K562 (cell line): Measurements from ENCODE around the gene BCL7B. TPM values are rescaled to one million over a fixed set of nuclear protein-coding genes. Genes with fewer than 3 reads are reported as not detected.
A peak's percentile ranks its signal among the peaks of the same experiment; 100 is the strongest.

Experiments used
- E2F6 ChIP-seq, 2 experiments: IDR thresholded peaks; 2 replicates each; pipeline ENCODE4 v1.6.1; 2011; ENCODE audit warnings: borderline replicate concordance in 1 of 2, control low read depth in 1 of 2, low read depth in 1 of 2, low read length in 1 of 2, mild to moderate bottlenecking in 1 of 2, mixed read lengths in 1 of 2, moderate library complexity in 1 of 2; ENCODE audit not compliant: insufficient read depth in 1 of 2, insufficient read length in 1 of 2, poor library complexity in 1 of 2, severe bottlenecking in 1 of 2; ENCODE audit errors: extremely low read depth in 1 of 2
- ELF1 ChIP-seq: fragments of 200-800 bp; sonication (Bioruptor generic); IDR thresholded peaks from 2 replicates; pipeline ENCODE4 v1.6.1; 2016; ENCODE audit warnings: missing genetic modification characterization, missing compliant biosample characterization
- ERF ChIP-seq: fragments of 450-650 bp; formaldehyde crosslinking; IDR thresholded peaks from 2 replicates; pipeline ENCODE4 v1.4.0; 2020; ENCODE audit warnings: mild to moderate bottlenecking, mixed read lengths
- GMEB1 ChIP-seq: fragments of 250-450 bp; sonication (Bioruptor Pico); IDR thresholded peaks from 2 replicates; pipeline ENCODE4 v1.4.0; 2020; ENCODE audit warnings: mild to moderate bottlenecking
- HIVEP1 ChIP-seq: fragments of 250-450 bp; sonication (Bioruptor Pico); IDR thresholded peaks from 2 replicates; pipeline ENCODE4 v1.4.0; 2020; ENCODE audit warnings: mild to moderate bottlenecking
- ILF3 ChIP-seq: fragments of 450-650 bp; IDR thresholded peaks from 2 replicates; pipeline ENCODE4 v1.6.1; 2018; ENCODE audit warnings: antibody characterized with exemption, mild to moderate bottlenecking, moderate library complexity, borderline replicate concordance
- MTA3 ChIP-seq: fragments of 450-650 bp; formaldehyde crosslinking; IDR thresholded peaks from 2 replicates; pipeline ENCODE4 v1.6.1; 2017; ENCODE audit warnings: mild to moderate bottlenecking, borderline replicate concordance
- PHF20 ChIP-seq: fragments of 450-650 bp; IDR thresholded peaks from 2 replicates; pipeline ENCODE4 v1.6.1; 2018; ENCODE audit not compliant: partially characterized antibody
- SRSF3 ChIP-seq: fragments of 200-400 bp; formaldehyde crosslinking; IDR thresholded peaks from 2 replicates; pipeline ENCODE4 v1.6.1; 2016; ENCODE audit warnings: mild to moderate bottlenecking, low read length, moderate library complexity; ENCODE audit not compliant: insufficient read depth
- SRSF9 ChIP-seq: fragments of 200-400 bp; formaldehyde crosslinking; IDR thresholded peaks from 2 replicates; pipeline ENCODE4 v1.6.1; 2017; ENCODE audit warnings: low read depth, low read length, borderline replicate concordance
- TFAM ChIP-seq: fragments of 250-450 bp; sonication (Bioruptor Pico); conservative IDR thresholded peaks from 2 replicates; pipeline ENCODE4 v1.5.0; 2021; ENCODE audit warnings: mild to moderate bottlenecking, moderate library complexity
- XRCC5 ChIP-seq: fragments of 200-400 bp; formaldehyde crosslinking; IDR thresholded peaks from 2 replicates; pipeline ENCODE4 v1.6.1; 2017; ENCODE audit warnings: low read depth, mild to moderate bottlenecking, low read length
- YBX1 ChIP-seq: fragments of 450-650 bp; IDR thresholded peaks from 2 replicates; pipeline ENCODE4 v1.7.1; 2016; ENCODE audit warnings: mild to moderate bottlenecking
- ZBTB49 ChIP-seq: sonication (generic); formaldehyde crosslinking; IDR thresholded peaks from 2 replicates; pipeline ENCODE4 v1.8.0; 2022; ENCODE audit warnings: missing genetic modification reagents, mild to moderate bottlenecking, borderline replicate concordance
- ZNF280A ChIP-seq: fragments of 450-650 bp; IDR thresholded peaks from 2 replicates; pipeline ENCODE4 v1.6.1; 2018; ENCODE audit warnings: mild to moderate bottlenecking, low read depth; ENCODE audit not compliant: partially characterized antibody
- polyA plus RNA-seq, 8 experiments: library from polyadenylated mRNA; depleted of rRNA in 4 of 8; stranded (reverse) in 5 of 8; unstranded in 3 of 8; fragments of >200 nt; fragmentation: Nextera tagmentation in 2 of 8; fragmentation: Illumina TruSeq in 1 of 8; extraction: Ambion mirVana in 2 of 8; extraction: Trizol in 1 of 8; gene quantifications; 2 replicates each; pipeline versions ENCODE4 v1.2.1 to v1.2.3, GENCODE V29; 2011 to 2014; ENCODE audit warnings: inconsistent platforms in 1 of 8, missing spikeins in 1 of 8
- total RNA-seq, 7 experiments: library from RNA; depleted of rRNA in 6 of 7; stranded (reverse); fragments of >200 nt in 6 of 7; fragmentation: Illumina TruSeq in 2 of 7; extraction: Trizol in 2 of 7; gene quantifications; 2 replicates each; pipeline versions ENCODE4 v1.2.1 to v1.2.3, GENCODE V29; 2011 to 2021; ENCODE audit warnings: low replicate concordance in 1 of 7
- TF ChIP-seq, protein P1 (sequence below): fragments of 250-450 bp; sonication (Bioruptor Pico); IDR thresholded peaks from 2 replicates; pipeline ENCODE4 v1.5.1; 2021; ENCODE audit warnings: mild to moderate bottlenecking
- TF ChIP-seq, protein P2 (sequence below), 2 experiments: IDR thresholded peaks; 2 replicates each; pipeline ENCODE4 v1.6.1; 2012; ENCODE audit warnings: improper control_type of control experiment in 2 of 2, low read depth in 2 of 2, low read length in 2 of 2, borderline replicate concordance in 1 of 2

BCL7B gene
- total and polyA plus RNA-seq, 9 of the 15 experiments (the other 6 are each of a cell fraction or from before 2014, with no cell fraction given), result 10.0 to 73.2 (median 32.9) TPM

DNA sequence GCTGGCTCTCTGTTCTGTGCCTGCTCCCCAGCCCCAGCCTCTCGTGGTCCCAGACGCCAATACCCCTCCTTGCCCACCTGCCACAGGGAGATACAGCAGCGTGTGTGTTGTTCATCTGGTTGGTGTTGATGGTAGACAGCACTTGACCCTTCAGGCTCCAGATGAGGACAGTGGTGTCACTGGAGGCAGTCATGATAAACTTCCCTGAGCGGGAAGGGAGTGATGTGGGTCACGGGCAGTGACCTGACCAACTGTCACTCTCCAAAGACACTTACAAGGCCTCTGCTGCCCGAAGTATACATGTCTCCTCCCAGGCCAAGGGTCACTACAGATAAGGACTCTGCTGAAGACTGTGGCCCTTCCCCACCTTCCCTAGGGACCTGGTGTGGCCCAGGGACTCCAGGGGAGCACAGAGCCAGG is 15.3 kb upstream of the BCL7B start (continued):
- no peak for TF ChIP-seq TFAM (CRISPR knock-in tag)
- TF ChIP-seq SRSF3, result no peak
- TF ChIP-seq E2F6 (IDR thresholded peaks at IDR 0.05; ENCODE audit: borderline replicate concordance in 1 of 2, extremely low read depth in 1 of 2, insufficient read depth in 1 of 2, insufficient read length in 1 of 2, low read depth in 1 of 2, low read length in 1 of 2, poor library complexity in 1 of 2, severe bottlenecking in 1 of 2), result peak; percentile 44 to 70
- TF ChIP-seq ZBTB49 (CRISPR knock-in tag), result no peak
- TF ChIP-seq GMEB1 (CRISPR knock-in tag), result no peak
- TF ChIP-seq ERF (CRISPR knock-in tag), result no peak
- TF ChIP-seq ELF1, result no peak
- TF ChIP-seq SRSF9, result no peak
- no peak for TF ChIP-seq HIVEP1 (CRISPR knock-in tag)
- TF ChIP-seq, protein P1, sequence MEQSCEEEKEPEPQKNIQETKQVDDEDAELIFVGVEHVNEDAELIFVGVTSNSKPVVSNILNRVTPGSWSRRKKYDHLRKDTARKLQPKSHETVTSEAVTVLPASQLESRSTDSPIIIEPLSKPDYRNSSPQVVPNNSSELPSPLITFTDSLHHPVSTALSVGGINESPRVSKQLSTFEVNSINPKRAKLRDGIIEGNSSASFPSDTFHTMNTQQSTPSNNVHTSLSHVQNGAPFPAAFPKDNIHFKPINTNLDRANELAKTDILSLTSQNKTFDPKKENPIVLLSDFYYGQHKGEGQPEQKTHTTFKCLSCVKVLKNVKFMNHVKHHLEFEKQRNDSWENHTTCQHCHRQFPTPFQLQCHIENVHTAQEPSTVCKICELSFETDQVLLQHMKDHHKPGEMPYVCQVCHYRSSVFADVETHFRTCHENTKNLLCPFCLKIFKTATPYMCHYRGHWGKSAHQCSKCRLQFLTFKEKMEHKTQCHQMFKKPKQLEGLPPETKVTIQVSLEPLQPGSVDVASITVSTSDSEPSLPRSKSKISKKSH, result no peak
- TF ChIP-seq MTA3, result 0 out of 2 replicates have a peak, but pooled peaks have one; percentile 78
- no peak for TF ChIP-seq PHF20
- peak; percentile 43; the same call in 1 of the 2 replicates for TF ChIP-seq XRCC5
- no peak for TF ChIP-seq ILF3
- no peak for TF ChIP-seq YBX1
- TF ChIP-seq ZNF280A, result no peak
- TF ChIP-seq, protein P2, sequence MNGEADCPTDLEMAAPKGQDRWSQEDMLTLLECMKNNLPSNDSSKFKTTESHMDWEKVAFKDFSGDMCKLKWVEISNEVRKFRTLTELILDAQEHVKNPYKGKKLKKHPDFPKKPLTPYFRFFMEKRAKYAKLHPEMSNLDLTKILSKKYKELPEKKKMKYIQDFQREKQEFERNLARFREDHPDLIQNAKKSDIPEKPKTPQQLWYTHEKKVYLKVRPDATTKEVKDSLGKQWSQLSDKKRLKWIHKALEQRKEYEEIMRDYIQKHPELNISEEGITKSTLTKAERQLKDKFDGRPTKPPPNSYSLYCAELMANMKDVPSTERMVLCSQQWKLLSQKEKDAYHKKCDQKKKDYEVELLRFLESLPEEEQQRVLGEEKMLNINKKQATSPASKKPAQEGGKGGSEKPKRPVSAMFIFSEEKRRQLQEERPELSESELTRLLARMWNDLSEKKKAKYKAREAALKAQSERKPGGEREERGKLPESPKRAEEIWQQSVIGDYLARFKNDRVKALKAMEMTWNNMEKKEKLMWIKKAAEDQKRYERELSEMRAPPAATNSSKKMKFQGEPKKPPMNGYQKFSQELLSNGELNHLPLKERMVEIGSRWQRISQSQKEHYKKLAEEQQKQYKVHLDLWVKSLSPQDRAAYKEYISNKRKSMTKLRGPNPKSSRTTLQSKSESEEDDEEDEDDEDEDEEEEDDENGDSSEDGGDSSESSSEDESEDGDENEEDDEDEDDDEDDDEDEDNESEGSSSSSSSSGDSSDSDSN (IDR thresholded peaks at IDR 0.05; ENCODE audit: borderline replicate concordance in 1 of 2, low read depth in 2 of 2, low read length in 2 of 2), result no peak
